H1 (cell line): Measurements from ENCODE around the gene LRRC8D. TPM values are rescaled to one million over a fixed set of nuclear protein-coding genes. Genes with fewer than 3 reads are reported as not detected.

Experiments used
- CTCF ChIA-PET: fragments of 300-600 bp; sonication (Branson Sonifier 250); formaldehyde crosslinking; loops from one replicate; lab custom pipeline; 2021; ENCODE audit not compliant: partially characterized antibody; lab: Charles Lee
- POLR2A ChIA-PET: fragments of 300-600 bp; sonication (Branson Sonifier 250); formaldehyde crosslinking; loops from one replicate; lab custom pipeline; 2021; ENCODE audit warnings: inconsistent platforms; ENCODE audit not compliant: partially characterized antibody; lab: Charles Lee
- DNase-seq, 2 experiments: peaks; one replicate each; pipeline versions ENCODE4 v3.0.0 to v3.0.0-alpha.2; 2010 to 2022; ENCODE audit warnings: low spot score in 2 of 2, low read depth in 1 of 2, mixed read lengths in 1 of 2
- FAIRE-seq: peaks from 2 replicates; lab custom pipeline; 2011; peaks lifted over from hg19 to GRCh38; lab: Jason Lieb, UNC
- H2AFZ ChIP-seq: 2 replicates; pipeline ENCODE4 v1.8.1; 2012; ENCODE audit warnings: low read length, inconsistent platforms
- H2AK5ac ChIP-seq: 2 replicates; pipeline ENCODE4 v1.6.1; 2013; ENCODE audit warnings: low read depth, low read length
- H2BK120ac ChIP-seq: replicated peaks from 2 replicates; pipeline ENCODE3; 2013; ENCODE audit warnings: low read depth, low read length, inconsistent platforms
- H2BK12ac ChIP-seq: 2 replicates; pipeline ENCODE4 v1.6.1; 2013; ENCODE audit warnings: low read depth, low read length
- H2BK15ac ChIP-seq: 2 replicates; pipeline ENCODE4 v1.6.1; 2013; ENCODE audit warnings: low read length
- H2BK20ac ChIP-seq: 2 replicates; pipeline ENCODE4 v1.6.1; 2013; ENCODE audit warnings: low read length
- H2BK5ac ChIP-seq: 2 replicates; pipeline ENCODE4 v1.6.1; 2013; ENCODE audit warnings: low read depth, low read length
- H3K14ac ChIP-seq: 2 replicates; pipeline ENCODE4 v1.6.1; 2013; ENCODE audit warnings: inconsistent platforms; ENCODE audit not compliant: insufficient read length
- H3K18ac ChIP-seq: 2 replicates; pipeline ENCODE4 v1.6.1; 2013; ENCODE audit warnings: low read length; ENCODE audit errors: extremely low read depth
- H3K23ac ChIP-seq: 2 replicates; pipeline ENCODE4 v1.6.1; 2013; ENCODE audit warnings: inconsistent platforms; ENCODE audit not compliant: insufficient read length
- H3K23me2 ChIP-seq: 2 replicates; pipeline ENCODE4 v1.6.1; 2013; ENCODE audit warnings: low read depth, low read length
- H3K27ac ChIP-seq: 2 replicates; pipeline ENCODE4 v1.6.1; 2011; ENCODE audit warnings: low read depth, low read length, inconsistent platforms
- H3K27me3 ChIP-seq, 4 experiments: replicated peaks in 1 of 4; 1 replicate in 1 of 4; 2 replicates in 3 of 4; pipeline versions ENCODE4 v1.6.1 to v1.8.1; 2011 to 2013; ENCODE audit warnings: low read length in 3 of 4, mild to moderate bottlenecking in 3 of 4, inconsistent platforms in 2 of 4, mixed read lengths in 2 of 4, moderate library complexity in 1 of 4; ENCODE audit not compliant: control insufficient read depth in 3 of 4, insufficient read depth in 3 of 4; ENCODE audit errors: extremely low read depth in 1 of 4
- H3K36me3 ChIP-seq, 4 experiments: 2 replicates each; pipeline versions ENCODE4 v1.6.1 to v1.8.1; 2011 to 2013; ENCODE audit warnings: mild to moderate bottlenecking in 4 of 4, low read length in 3 of 4, moderate library complexity in 2 of 4, control low read depth in 1 of 4, inconsistent platforms in 1 of 4; ENCODE audit not compliant: insufficient read depth in 4 of 4, control insufficient read depth in 2 of 4
- H3K4ac ChIP-seq: replicated peaks from 2 replicates; pipeline ENCODE3; 2013; ENCODE audit warnings: low read length, low read depth, mixed read lengths, inconsistent platforms; ENCODE audit not compliant: insufficient read length
- H3K4me1 ChIP-seq, 4 experiments: replicated peaks in 1 of 4; 1 replicate in 1 of 4; 2 replicates in 3 of 4; pipeline versions ENCODE4 v1.6.1 to v1.8.1; 2011 to 2013; ENCODE audit warnings: low read length in 3 of 4, inconsistent platforms in 2 of 4, mixed read lengths in 1 of 4; ENCODE audit not compliant: insufficient read depth in 4 of 4, control insufficient read depth in 3 of 4
- H3K4me2 ChIP-seq, 2 experiments: 2 replicates each; pipeline versions ENCODE4 v1.6.1 to v1.8.1; 2011 to 2013; ENCODE audit warnings: low read depth in 2 of 2, low read length in 2 of 2, control low read depth in 1 of 2, inconsistent platforms in 1 of 2, mild to moderate bottlenecking in 1 of 2; ENCODE audit not compliant: insufficient read depth in 1 of 2
- H3K4me3 ChIP-seq, 4 experiments: fragments of 200-600, 300-600 bp in 1 of 4; sonication (generic), shearing (Covaris generic), sonication (Bioruptor Twin) in 1 of 4; 2 replicates each; pipeline versions ENCODE4 v1.5.1 to v1.8.1; 2011 to 2016; ENCODE audit warnings: low read length in 4 of 4, low read depth in 3 of 4, control low read depth in 2 of 4, inconsistent platforms in 2 of 4, mild to moderate bottlenecking in 2 of 4, mixed read lengths in 1 of 4, moderate library complexity in 1 of 4; ENCODE audit not compliant: insufficient read depth in 2 of 4; ENCODE audit errors: extremely low read depth in 1 of 4
- H3K56ac ChIP-seq: replicated peaks from 2 replicates; pipeline ENCODE3; 2013; ENCODE audit warnings: low read depth, mild to moderate bottlenecking, mixed read lengths, low read length, inconsistent platforms; ENCODE audit not compliant: insufficient read length
- H3K79me1 ChIP-seq: 2 replicates; pipeline ENCODE4 v1.6.1; 2013; ENCODE audit warnings: low read depth, low read length, control low read depth
- H3K79me2 ChIP-seq, 2 experiments: 2 replicates each; pipeline versions ENCODE4 v1.6.1 to v1.8.1; 2012 to 2013; ENCODE audit warnings: low read length in 2 of 2, mild to moderate bottlenecking in 2 of 2, inconsistent platforms in 1 of 2; ENCODE audit not compliant: insufficient read depth in 2 of 2, control insufficient read depth in 1 of 2
- H3K9ac ChIP-seq, 4 experiments: replicated peaks in 1 of 4; 1 replicate in 1 of 4; 2 replicates in 3 of 4; pipeline versions ENCODE4 v1.6.1 to v1.8.1; 2011 to 2013; ENCODE audit warnings: low read depth in 3 of 4, low read length in 3 of 4, control low read depth in 2 of 4, mild to moderate bottlenecking in 2 of 4, moderate library complexity in 2 of 4, inconsistent platforms in 1 of 4; ENCODE audit errors: extremely low read depth in 1 of 4
- H3K9me3 ChIP-seq, 2 experiments: 2 replicates each; pipeline versions ENCODE4 v1.6.1 to v1.8.1; 2012 to 2013; ENCODE audit warnings: mild to moderate bottlenecking in 2 of 2, moderate library complexity in 2 of 2, control low read depth in 1 of 2, inconsistent platforms in 1 of 2, low read depth in 1 of 2, low read length in 1 of 2, mixed read lengths in 1 of 2; ENCODE audit not compliant: insufficient read depth in 2 of 2
- H4K20me1 ChIP-seq, 2 experiments: replicated peaks in 1 of 2; 2 replicates each; pipeline versions ENCODE3 to v1.8.1; 2011 to 2013; ENCODE audit warnings: inconsistent platforms in 2 of 2, low read length in 2 of 2, mild to moderate bottlenecking in 1 of 2; ENCODE audit not compliant: insufficient read depth in 2 of 2, control insufficient read depth in 1 of 2
- H4K5ac ChIP-seq: 2 replicates; pipeline ENCODE4 v1.6.1; 2013; ENCODE audit warnings: low read length, low read depth, mixed read lengths, inconsistent platforms; ENCODE audit not compliant: insufficient read length
- H4K8ac ChIP-seq: 2 replicates; pipeline ENCODE4 v1.8.0; 2013; ENCODE audit warnings: mild to moderate bottlenecking, moderate library complexity, low read length, inconsistent platforms; ENCODE audit not compliant: insufficient read depth; ENCODE audit errors: extremely low read depth
- H4K91ac ChIP-seq: replicated peaks from 2 replicates; pipeline ENCODE3; 2013; ENCODE audit warnings: low read length, mixed read lengths, inconsistent platforms; ENCODE audit not compliant: insufficient read length
- CBX5 ChIP-seq: fragments of 300-800, 300-1000 bp; sonication (generic); IDR thresholded peaks from 2 replicates; pipeline ENCODE4 v1.7.1; 2016; ENCODE audit warnings: antibody characterized with exemption, low read length, low read depth
- HDAC6 ChIP-seq: IDR thresholded peaks from one replicate; pipeline ENCODE4 v1.7.1; 2012; ENCODE audit warnings: low read depth, mild to moderate bottlenecking, inconsistent platforms, low read length, moderate library complexity
- KDM4A ChIP-seq: IDR thresholded peaks from one replicate; pipeline ENCODE4 v1.7.1; 2012; ENCODE audit warnings: low read depth, mild to moderate bottlenecking, moderate library complexity, low read length, inconsistent platforms; ENCODE audit not compliant: severe bottlenecking
- SP1 ChIP-seq: IDR thresholded peaks from 2 replicates; pipeline ENCODE4 v1.6.1; 2011; ENCODE audit warnings: low read depth, low read length
- SP2 ChIP-seq: IDR thresholded peaks from 2 replicates; pipeline ENCODE4 v1.6.1; 2012; ENCODE audit warnings: mild to moderate bottlenecking, low read length, inconsistent platforms
- SP4 ChIP-seq: IDR thresholded peaks from 2 replicates; pipeline ENCODE4 v1.6.1; 2012; ENCODE audit warnings: low read length, inconsistent platforms
- TAF7 ChIP-seq: optimal IDR thresholded peaks from 2 replicates; pipeline ENCODE3; 2011; ENCODE audit warnings: low read depth, mild to moderate bottlenecking, inconsistent platforms, low read length, moderate library complexity, borderline replicate concordance
- TCF12 ChIP-seq: IDR thresholded peaks from 2 replicates; pipeline ENCODE4 v1.6.1; 2011; ENCODE audit warnings: low read depth, mild to moderate bottlenecking, low read length
- ZNF274 ChIP-seq: IDR thresholded peaks from 2 replicates; pipeline ENCODE4 v1.7.0; 2012; ENCODE audit warnings: low read length, borderline replicate concordance; ENCODE audit errors: extremely low read depth
- WGBS, 2 experiments: shearing (Covaris generic) in 1 of 2; methylation state at CpG; one replicate each; pipeline versions ENCODE4 v1.1.6 to v1.1.7; 2013 to 2015; ENCODE audit warnings: low lambda C conversion rate in 2 of 2, mixed read lengths in 2 of 2, inconsistent platforms in 1 of 2, low coverage in 1 of 2, missing lambda C conversion rate in 1 of 2; ENCODE audit not compliant: insufficient replicate concordance in 2 of 2, insufficient coverage in 1 of 2, insufficient read length in 1 of 2; ENCODE audit errors: extremely low coverage in 1 of 2, missing lambda C conversion rate in 1 of 2; 5-methylcytosine and 5-hydroxymethylcytosine counted together
- polyA plus RNA-seq, 7 experiments: library from polyadenylated mRNA; depleted of rRNA in 3 of 7; stranded (reverse) in 5 of 7; unstranded in 2 of 7; fragments of >200 nt in 5 of 7; fragments of 200-250 nt in 2 of 7; gene quantifications; 1 replicate in 5 of 7; 2 replicates in 1 of 7; 4 replicates in 1 of 7; pipeline versions ENCODE4 v1.2.1 to v1.2.3, GENCODE V29; 2011 to 2013; ENCODE audit warnings: missing spikeins in 2 of 7, mixed read lengths in 2 of 7
- total RNA-seq: library from RNA; stranded (reverse); fragmentation: NEBNext Ultra II Directional; extraction: Animal tissue kit (Norgen Biotek cat#: 25700); gene quantifications from 2 replicates; pipeline ENCODE4 v1.2.1, GENCODE V29; 2021
- TF ChIP-seq, protein P1 (sequence below), 3 experiments: IDR thresholded peaks; 1 replicate in 2 of 3; 2 replicates in 1 of 3; pipeline versions ENCODE4 v1.5.1 to v1.6.1; 2011; ENCODE audit warnings: low read length in 3 of 3, mild to moderate bottlenecking in 3 of 3, inconsistent platforms in 2 of 3, low read depth in 1 of 3, moderate library complexity in 1 of 3; ENCODE audit not compliant: insufficient read depth in 1 of 3; ENCODE audit errors: control extremely low read depth in 1 of 3
- TF ChIP-seq, protein P2 (sequence below): IDR thresholded peaks from 2 replicates; pipeline ENCODE4 v1.6.1; 2012; ENCODE audit warnings: low read length, inconsistent platforms

Gene LRRC8D
- total and polyA plus RNA-seq, 2 of the 8 experiments (the other 6 are each of a cell fraction or from before 2014, with no cell fraction given): 42.0 to 58.5 TPM

DNA sequence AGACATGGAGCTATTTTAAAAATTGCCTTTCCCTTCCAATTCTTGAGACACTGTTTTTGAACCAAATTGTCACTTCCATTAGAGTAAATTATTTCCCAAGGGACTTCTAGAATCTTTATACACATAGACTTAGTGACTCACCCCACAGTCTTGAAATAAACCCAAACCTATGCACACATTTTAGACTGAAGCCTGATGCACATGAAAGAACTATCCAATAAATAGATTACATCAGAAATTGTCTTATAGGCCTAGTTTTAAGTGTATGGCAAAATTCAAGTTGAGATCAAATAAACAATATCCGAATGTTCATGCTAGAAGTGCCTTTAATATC lies 141.9 kb downstream of the LRRC8D start:
- no peak overlapping the region for H3K23ac ChIP-seq
- no peak overlapping the region for H3K4me2 ChIP-seq
- H3K4me3 ChIP-seq: no peak overlapping the region
- H3K4ac ChIP-seq: no peak overlapping the region
- H3K56ac ChIP-seq: no peak overlapping the region
- no peak overlapping the region for H2BK12ac ChIP-seq
- DNase-seq (no peak), FAIRE-seq (no peak)
- ChIA-PET CTCF (interaction anchor here (0.9 to 2.5 kb wide), 4 partner anchors 9 to 158 kb away, joined by 3 to 9 read pairs (median 6); no protein-coding TSS in a partner anchor), POLR2A (interaction anchor here (0.5 kb wide), 1 partner anchor 153 kb away, joined by 3 read pairs; no protein-coding TSS in a partner anchor)
- H2BK120ac ChIP-seq: no peak overlapping the region
- no peaks in the 10 kb centered on the region for H3K23me2 ChIP-seq
- H4K20me1 ChIP-seq: no peaks in the 10 kb centered on the region
- H3K9me3 ChIP-seq: peaks cover 0 to 3% of the 10 kb centered on the region in 2 experiments; a peak in 2 of 4 replicates
- no peaks in the 10 kb centered on the region for H3K79me2 ChIP-seq
- H2BK20ac ChIP-seq: no peak overlapping the region
- no peaks in the 10 kb centered on the region for H3K79me1 ChIP-seq
- H4K8ac ChIP-seq: no peak overlapping the region
- H4K91ac ChIP-seq: no peak overlapping the region
- H3K36me3 ChIP-seq: no peaks in the 10 kb centered on the region
- no peak overlapping the region for H3K14ac ChIP-seq
- H3K18ac ChIP-seq: no peak overlapping the region
- H2BK15ac ChIP-seq: no peak overlapping the region
- no peaks in the 10 kb centered on the region for H3K4me1 ChIP-seq
- H3K27ac ChIP-seq: no peak overlapping the region
- H2AK5ac ChIP-seq: no peak overlapping the region
- no peak overlapping the region for H2BK5ac ChIP-seq
- no peak for TF ChIP-seq SP2
- TF ChIP-seq SP1: no peak
- no peak for TF ChIP-seq TCF12
- TF ChIP-seq HDAC6: no peak
- no peak for TF ChIP-seq SP4
- TF ChIP-seq, protein P1, sequence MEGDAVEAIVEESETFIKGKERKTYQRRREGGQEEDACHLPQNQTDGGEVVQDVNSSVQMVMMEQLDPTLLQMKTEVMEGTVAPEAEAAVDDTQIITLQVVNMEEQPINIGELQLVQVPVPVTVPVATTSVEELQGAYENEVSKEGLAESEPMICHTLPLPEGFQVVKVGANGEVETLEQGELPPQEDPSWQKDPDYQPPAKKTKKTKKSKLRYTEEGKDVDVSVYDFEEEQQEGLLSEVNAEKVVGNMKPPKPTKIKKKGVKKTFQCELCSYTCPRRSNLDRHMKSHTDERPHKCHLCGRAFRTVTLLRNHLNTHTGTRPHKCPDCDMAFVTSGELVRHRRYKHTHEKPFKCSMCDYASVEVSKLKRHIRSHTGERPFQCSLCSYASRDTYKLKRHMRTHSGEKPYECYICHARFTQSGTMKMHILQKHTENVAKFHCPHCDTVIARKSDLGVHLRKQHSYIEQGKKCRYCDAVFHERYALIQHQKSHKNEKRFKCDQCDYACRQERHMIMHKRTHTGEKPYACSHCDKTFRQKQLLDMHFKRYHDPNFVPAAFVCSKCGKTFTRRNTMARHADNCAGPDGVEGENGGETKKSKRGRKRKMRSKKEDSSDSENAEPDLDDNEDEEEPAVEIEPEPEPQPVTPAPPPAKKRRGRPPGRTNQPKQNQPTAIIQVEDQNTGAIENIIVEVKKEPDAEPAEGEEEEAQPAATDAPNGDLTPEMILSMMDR (IDR thresholded peaks at IDR 0.05; ENCODE audit: control extremely low read depth in 1 of 3, insufficient read depth in 1 of 3, low read depth in 1 of 3, low read length in 3 of 3): no peak
- TF ChIP-seq, protein P2, sequence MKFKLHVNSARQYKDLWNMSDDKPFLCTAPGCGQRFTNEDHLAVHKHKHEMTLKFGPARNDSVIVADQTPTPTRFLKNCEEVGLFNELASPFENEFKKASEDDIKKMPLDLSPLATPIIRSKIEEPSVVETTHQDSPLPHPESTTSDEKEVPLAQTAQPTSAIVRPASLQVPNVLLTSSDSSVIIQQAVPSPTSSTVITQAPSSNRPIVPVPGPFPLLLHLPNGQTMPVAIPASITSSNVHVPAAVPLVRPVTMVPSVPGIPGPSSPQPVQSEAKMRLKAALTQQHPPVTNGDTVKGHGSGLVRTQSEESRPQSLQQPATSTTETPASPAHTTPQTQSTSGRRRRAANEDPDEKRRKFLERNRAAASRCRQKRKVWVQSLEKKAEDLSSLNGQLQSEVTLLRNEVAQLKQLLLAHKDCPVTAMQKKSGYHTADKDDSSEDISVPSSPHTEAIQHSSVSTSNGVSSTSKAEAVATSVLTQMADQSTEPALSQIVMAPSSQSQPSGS: no peak
- TF ChIP-seq ZNF274: no peak
- no peak for TF ChIP-seq TAF7
- no peak for TF ChIP-seq CBX5
- no peak for TF ChIP-seq KDM4A
- WGBS, 2 experiments: 85% methylated on average over 1 of the region's 1 CpG; no CpG with 5 or more reads in 1 of the 2 experiments
- no peak overlapping the region for H2AFZ ChIP-seq
- H3K9ac ChIP-seq: no peak overlapping the region
- no peaks in the 10 kb centered on the region for H3K27me3 ChIP-seq
- H4K5ac ChIP-seq: no peak overlapping the region
